IMR-90 (cell line): ENCODE results near the gene ANAPC1.

Experiments used
- TF ChIP-seq, protein P1 (sequence below): conservative IDR thresholded peaks from 2 replicates; pipeline ENCODE4 v1.5.1; 2012; ENCODE audit warnings: mild to moderate bottlenecking, low read depth, low read length, improper control_type of control experiment
- TF ChIP-seq, protein P2 (sequence below): fragments of 150-350 bp; IDR thresholded peaks from 2 replicates; pipeline ENCODE4 v1.6.1; 2016; ENCODE audit warnings: low read depth, mild to moderate bottlenecking, low read length, moderate library complexity, borderline replicate concordance

DNA sequence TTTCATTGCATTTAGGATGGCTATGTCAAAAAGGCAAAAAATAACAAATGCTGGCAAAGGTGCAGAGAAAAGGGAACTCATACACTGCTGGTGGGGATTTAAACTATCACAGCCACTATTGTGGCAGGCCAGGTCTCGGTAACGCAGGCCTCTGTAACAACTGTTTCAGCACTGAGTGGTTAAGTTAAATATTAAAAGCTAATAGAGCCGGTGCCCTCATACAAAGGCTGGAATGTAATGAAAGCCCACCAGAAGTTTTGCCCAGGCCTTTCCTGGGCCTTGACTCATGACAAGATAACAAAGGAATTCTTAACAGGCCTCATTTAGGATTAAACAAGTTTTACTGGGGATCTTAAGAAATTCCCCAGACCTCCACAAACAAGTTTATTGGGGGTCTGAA lies 25.1 kb upstream of the ANAPC1 start:
- TF ChIP-seq, protein P1, sequence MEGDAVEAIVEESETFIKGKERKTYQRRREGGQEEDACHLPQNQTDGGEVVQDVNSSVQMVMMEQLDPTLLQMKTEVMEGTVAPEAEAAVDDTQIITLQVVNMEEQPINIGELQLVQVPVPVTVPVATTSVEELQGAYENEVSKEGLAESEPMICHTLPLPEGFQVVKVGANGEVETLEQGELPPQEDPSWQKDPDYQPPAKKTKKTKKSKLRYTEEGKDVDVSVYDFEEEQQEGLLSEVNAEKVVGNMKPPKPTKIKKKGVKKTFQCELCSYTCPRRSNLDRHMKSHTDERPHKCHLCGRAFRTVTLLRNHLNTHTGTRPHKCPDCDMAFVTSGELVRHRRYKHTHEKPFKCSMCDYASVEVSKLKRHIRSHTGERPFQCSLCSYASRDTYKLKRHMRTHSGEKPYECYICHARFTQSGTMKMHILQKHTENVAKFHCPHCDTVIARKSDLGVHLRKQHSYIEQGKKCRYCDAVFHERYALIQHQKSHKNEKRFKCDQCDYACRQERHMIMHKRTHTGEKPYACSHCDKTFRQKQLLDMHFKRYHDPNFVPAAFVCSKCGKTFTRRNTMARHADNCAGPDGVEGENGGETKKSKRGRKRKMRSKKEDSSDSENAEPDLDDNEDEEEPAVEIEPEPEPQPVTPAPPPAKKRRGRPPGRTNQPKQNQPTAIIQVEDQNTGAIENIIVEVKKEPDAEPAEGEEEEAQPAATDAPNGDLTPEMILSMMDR = no peak
- TF ChIP-seq, protein P2, sequence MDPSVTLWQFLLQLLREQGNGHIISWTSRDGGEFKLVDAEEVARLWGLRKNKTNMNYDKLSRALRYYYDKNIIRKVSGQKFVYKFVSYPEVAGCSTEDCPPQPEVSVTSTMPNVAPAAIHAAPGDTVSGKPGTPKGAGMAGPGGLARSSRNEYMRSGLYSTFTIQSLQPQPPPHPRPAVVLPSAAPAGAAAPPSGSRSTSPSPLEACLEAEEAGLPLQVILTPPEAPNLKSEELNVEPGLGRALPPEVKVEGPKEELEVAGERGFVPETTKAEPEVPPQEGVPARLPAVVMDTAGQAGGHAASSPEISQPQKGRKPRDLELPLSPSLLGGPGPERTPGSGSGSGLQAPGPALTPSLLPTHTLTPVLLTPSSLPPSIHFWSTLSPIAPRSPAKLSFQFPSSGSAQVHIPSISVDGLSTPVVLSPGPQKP = no peak
